ENCODE measurements around the gene LYST. TPM values are rescaled to one million over a fixed set of nuclear protein-coding genes. Genes with fewer than 3 reads are reported as not detected.

LYST gene
- total RNA-seq, 3 donors from 2014 or later, result 30.3 to 35.2 (median 33.7) TPM

GRCh38 chr1:235702412-235702811, 164.3 kb downstream of the LYST start:
- H3K4me3 Mint-ChIP-seq, result no peak overlapping the region
- no peak for DNase-seq
- peaks cover 11% of the 10 kb centered on the region for H3K4me1 Mint-ChIP-seq (ENCODE audit: low read depth)
- no peaks in the 10 kb centered on the region for H3K9me3 Mint-ChIP-seq
- H3K27me3 Mint-ChIP-seq (ENCODE audit: low read depth), result no peaks in the 10 kb centered on the region
- no peak for ATAC-seq
- H3K36me3 Mint-ChIP-seq (ENCODE audit: insufficient read depth), result peaks cover 54% of the 10 kb centered on the region

- DNase-seq (no peak), ATAC-seq (peak; percentile 95 to 99)
- Mint-ChIP-seq H3K9me3 (no peaks in the 10 kb centered on the region), H3K27me3 (ENCODE audit: low read depth) (no peaks in the 10 kb centered on the region), H3K4me1 (ENCODE audit: low read depth) (peaks cover 14% of the 10 kb centered on the region), H3K36me3 (ENCODE audit: insufficient read depth) (peaks cover 51% of the 10 kb centered on the region), H3K4me3 (peak overlapping the region; percentile 1)
Observed at GRCh38 chr1:235697508-235697907, 169.2 kb downstream of the LYST start.

- Mint-ChIP-seq H3K27me3 (ENCODE audit: low read depth) (no peaks in the 10 kb centered on the region), H3K4me1 (ENCODE audit: low read depth) (no peaks in the 10 kb centered on the region), H3K9me3 (no peaks in the 10 kb centered on the region), H3K36me3 (ENCODE audit: insufficient read depth) (peaks cover 33% of the 10 kb centered on the region), H3K4me3 (no peak overlapping the region)
- ATAC-seq (no peak), DNase-seq (no peak)
Observed at GRCh38 chr1:235689356-235689755, 177.3 kb downstream of the LYST start.

- peaks cover 32% of the 10 kb centered on the region for H3K36me3 Mint-ChIP-seq (ENCODE audit: insufficient read depth)
- H3K27me3 Mint-ChIP-seq (ENCODE audit: low read depth), result no peaks in the 10 kb centered on the region
Observed at GRCh38 chr1:235688096-235688495, 178.6 kb downstream of the LYST start.

GRCh38 chr1:235683653-235684052, 183.1 kb downstream of the LYST start:
- H3K4me1 Mint-ChIP-seq (ENCODE audit: low read depth), result no peaks in the 10 kb centered on the region
- H3K4me3 Mint-ChIP-seq, result no peak overlapping the region
- no peak for DNase-seq
- H3K36me3 Mint-ChIP-seq (ENCODE audit: insufficient read depth), result peaks cover 47% of the 10 kb centered on the region
- ATAC-seq, result no peak
- peaks cover 5% of the 10 kb centered on the region for H3K9me3 Mint-ChIP-seq
- no peaks in the 10 kb centered on the region for H3K27me3 Mint-ChIP-seq (ENCODE audit: low read depth)

More at GRCh38 chr1:235688096-235688495, 178.6 kb downstream of the LYST start:
- Mint-ChIP-seq H3K9me3 (no peaks in the 10 kb centered on the region), H3K4me1 (ENCODE audit: low read depth) (no peaks in the 10 kb centered on the region), H3K4me3 (no peak overlapping the region)
- ATAC-seq (no peak), DNase-seq (no peak)

- ATAC-seq, result no peak
- H3K4me1 Mint-ChIP-seq (ENCODE audit: low read depth), result no peaks in the 10 kb centered on the region
Observed at GRCh38 chr1:235682216-235682615, 184.5 kb downstream of the LYST start.

GRCh38 chr1:235679644-235680043, 187.1 kb downstream of the LYST start:
- ATAC-seq (no peak), DNase-seq (no peak)
- Mint-ChIP-seq H3K4me3 (no peak overlapping the region), H3K4me1 (ENCODE audit: low read depth) (no peaks in the 10 kb centered on the region), H3K9me3 (peaks cover 24% of the 10 kb centered on the region), H3K36me3 (ENCODE audit: insufficient read depth) (peaks cover 54% of the 10 kb centered on the region), H3K27me3 (ENCODE audit: low read depth) (no peaks in the 10 kb centered on the region)

More at GRCh38 chr1:235682216-235682615, 184.5 kb downstream of the LYST start:
- no peak overlapping the region for H3K4me3 Mint-ChIP-seq
- no peaks in the 10 kb centered on the region for H3K27me3 Mint-ChIP-seq (ENCODE audit: low read depth)
- peaks cover 44% of the 10 kb centered on the region for H3K36me3 Mint-ChIP-seq (ENCODE audit: insufficient read depth)
- DNase-seq, result no peak
- peaks cover 5% of the 10 kb centered on the region for H3K9me3 Mint-ChIP-seq

GRCh38 chr1:235679005-235679404, 187.7 kb downstream of the LYST start:
- DNase-seq (no peak), ATAC-seq (no peak)
- Mint-ChIP-seq H3K9me3 (peaks cover 26% of the 10 kb centered on the region), H3K27me3 (ENCODE audit: low read depth) (no peaks in the 10 kb centered on the region), H3K36me3 (ENCODE audit: insufficient read depth) (peaks cover 57% of the 10 kb centered on the region), H3K4me3 (no peak overlapping the region), H3K4me1 (ENCODE audit: low read depth) (no peaks in the 10 kb centered on the region)

- ATAC-seq (no peak), DNase-seq (no peak)
- peaks cover 72% of the 10 kb centered on the region for H3K36me3 Mint-ChIP-seq (ENCODE audit: insufficient read depth)
- peaks cover 51% of the 10 kb centered on the region for H3K9me3 Mint-ChIP-seq
- no peaks in the 10 kb centered on the region for H3K4me1 Mint-ChIP-seq (ENCODE audit: low read depth)
- H3K4me3 Mint-ChIP-seq, result no peak overlapping the region
- H3K27me3 Mint-ChIP-seq (ENCODE audit: low read depth), result no peaks in the 10 kb centered on the region
Observed at GRCh38 chr1:235675152-235675890, 191.4 kb downstream of the LYST start.

GRCh38 chr1:235673981-235674380, 192.7 kb downstream of the LYST start:
- Mint-ChIP-seq H3K36me3 (ENCODE audit: insufficient read depth) (peaks cover 79% of the 10 kb centered on the region), H3K4me3 (no peak overlapping the region), H3K27me3 (ENCODE audit: low read depth) (no peaks in the 10 kb centered on the region), H3K4me1 (ENCODE audit: low read depth) (no peaks in the 10 kb centered on the region), H3K9me3 (peaks cover 60% of the 10 kb centered on the region)
- no peak for ATAC-seq
- no peak for DNase-seq

- no peaks in the 10 kb centered on the region for H3K27me3 Mint-ChIP-seq (ENCODE audit: low read depth)
- H3K4me1 Mint-ChIP-seq (ENCODE audit: low read depth), result no peaks in the 10 kb centered on the region
- H3K9me3 Mint-ChIP-seq, result peaks cover 63% of the 10 kb centered on the region
- ATAC-seq, result no peak
- DNase-seq, result no peak
- peaks cover 84% of the 10 kb centered on the region for H3K36me3 Mint-ChIP-seq (ENCODE audit: insufficient read depth)
- no peak overlapping the region for H3K4me3 Mint-ChIP-seq
Observed at GRCh38 chr1:235671992-235672391, 194.7 kb downstream of the LYST start.

- H3K4me3 Mint-ChIP-seq, result no peak overlapping the region
- no peak for ATAC-seq
- H3K4me1 Mint-ChIP-seq (ENCODE audit: low read depth), result no peaks in the 10 kb centered on the region
- peaks cover 69% of the 10 kb centered on the region for H3K36me3 Mint-ChIP-seq (ENCODE audit: insufficient read depth)
- no peaks in the 10 kb centered on the region for H3K27me3 Mint-ChIP-seq (ENCODE audit: low read depth)
- no peak for DNase-seq
- peaks cover 50% of the 10 kb centered on the region for H3K9me3 Mint-ChIP-seq
Observed at GRCh38 chr1:235670157-235670776, 196.4 kb downstream of the LYST start.

- H3K4me3 Mint-ChIP-seq, result no peak overlapping the region
- H3K4me1 Mint-ChIP-seq (ENCODE audit: low read depth), result no peaks in the 10 kb centered on the region
- no peak for DNase-seq
- H3K27me3 Mint-ChIP-seq (ENCODE audit: low read depth), result no peaks in the 10 kb centered on the region
- H3K9me3 Mint-ChIP-seq, result peaks cover 42% of the 10 kb centered on the region
- peaks cover 63% of the 10 kb centered on the region for H3K36me3 Mint-ChIP-seq (ENCODE audit: insufficient read depth)
- ATAC-seq, result no peak
Observed at GRCh38 chr1:235669277-235669676, 197.4 kb downstream of the LYST start.

GRCh38 chr1:235663628-235664027, 203.1 kb downstream of the LYST start:
- Mint-ChIP-seq H3K9me3 (peaks cover 2% of the 10 kb centered on the region), H3K4me3 (no peak overlapping the region), H3K27me3 (ENCODE audit: low read depth) (no peaks in the 10 kb centered on the region), H3K36me3 (ENCODE audit: insufficient read depth) (peaks cover 30% of the 10 kb centered on the region), H3K4me1 (ENCODE audit: low read depth) (no peaks in the 10 kb centered on the region)
- ATAC-seq, result no peak
- no peak for DNase-seq

- no peak for DNase-seq
- Mint-ChIP-seq H3K9me3 (no peaks in the 10 kb centered on the region), H3K27me3 (ENCODE audit: low read depth) (no peaks in the 10 kb centered on the region), H3K4me1 (ENCODE audit: low read depth) (no peaks in the 10 kb centered on the region), H3K4me3 (no peak overlapping the region), H3K36me3 (ENCODE audit: insufficient read depth) (peaks cover 27% of the 10 kb centered on the region)
- ATAC-seq, result no peak
Observed at GRCh38 chr1:235661568-235661967, 205.1 kb downstream of the LYST start.
